ENCODE measurements around the gene DHX38.
"Not testable (repeated sequence)": the region's sequence is repeated elsewhere in the genome, so short reads cannot be mapped to it uniquely, and the experiment has no call there.

DHX38 gene

DNA sequence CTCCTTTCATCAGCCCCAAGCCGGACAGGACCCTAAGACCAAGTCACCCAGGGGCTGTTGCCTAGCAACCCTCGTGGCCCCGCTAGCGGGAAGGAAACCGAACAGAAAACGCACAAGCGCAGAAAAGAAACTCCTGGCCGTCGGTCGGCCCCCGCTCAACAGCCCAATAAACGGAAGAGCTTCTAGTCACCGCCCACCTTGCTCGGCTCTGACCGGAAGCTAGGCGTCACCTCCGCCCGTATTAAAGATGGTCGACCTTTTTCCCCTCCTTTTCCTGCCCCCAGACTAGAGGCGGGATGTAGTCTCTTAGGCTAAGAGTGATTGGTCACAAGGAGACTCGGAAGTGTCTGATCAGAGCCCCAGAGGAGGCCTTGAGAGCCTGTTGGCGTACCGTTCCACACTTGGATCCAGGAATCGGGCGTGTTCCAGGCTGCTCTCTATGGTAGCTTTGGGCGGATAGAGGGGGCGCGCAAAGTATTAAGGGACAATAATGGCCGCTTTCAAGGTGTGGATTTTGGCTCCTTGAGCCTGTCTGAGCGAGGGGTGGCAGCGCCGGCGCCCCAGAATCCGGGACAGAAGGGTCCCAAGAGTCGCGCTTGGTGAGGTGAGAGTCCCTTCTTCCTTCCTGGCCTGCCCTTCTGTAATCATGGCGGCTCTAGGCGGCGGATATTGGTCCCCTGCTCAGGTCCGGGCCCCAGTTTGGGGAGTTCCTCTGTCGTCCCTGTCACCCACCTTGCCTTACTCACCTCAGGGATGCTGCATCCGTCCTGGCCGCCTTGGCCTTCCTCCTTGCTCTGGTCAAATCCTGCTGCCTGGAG is at the start of gene DHX38, which contains the start of gene TXNL4B:
Gene DHX38 (plus strand): TSS at position 400 of the 818 bp plus-strand sequence. CDS start 2,311 bp downstream, outside the sequence.
Gene TXNL4B (minus strand): TSS at position 173 of the 818 bp plus-strand sequence. CDS start 2,871 bp downstream, outside the sequence.
- ATAC-seq, result peak; percentile 99
- Mint-ChIP-seq H3K4me3 (peak within 1 kb of the TSS; percentile 99), H3K36me3 (ENCODE audit: low read depth) (peaks cover 34% of the 10 kb centered on the region), H3K27me3 (no peaks in the 10 kb centered on the region), H3K27ac (peak within 1 kb of the TSS; percentile 96), H3K4me1 (peaks cover 47% of the 10 kb centered on the region), H3K9me3 (no peaks in the 10 kb centered on the region)
- peak; percentile 88 for DNase-seq

DNA sequence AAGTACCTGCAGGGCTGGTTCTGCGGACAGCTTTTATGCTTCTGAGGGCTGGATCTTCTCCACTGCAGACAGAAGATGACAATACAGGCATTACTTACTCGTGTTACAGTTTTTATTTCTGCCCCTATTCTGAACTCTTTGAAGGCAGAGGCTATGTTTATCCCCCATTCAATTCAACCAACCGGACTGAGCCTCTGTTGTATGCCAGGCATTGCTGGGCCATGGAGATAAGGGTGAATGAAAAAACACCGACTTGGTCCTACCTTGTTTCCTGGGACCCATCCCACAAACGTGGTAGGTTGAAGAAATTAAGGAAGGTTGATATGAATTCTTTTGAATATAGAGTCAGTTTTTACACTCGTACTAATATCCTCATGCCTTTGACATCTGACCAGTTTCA is 49.4 kb upstream of the DHX38 start:
- Mint-ChIP-seq H3K27me3 (no peaks in the 10 kb centered on the region), H3K4me3 (no peak overlapping the region), H3K27ac (no peak overlapping the region), H3K4me1 (no peaks in the 10 kb centered on the region), H3K36me3 (ENCODE audit: low read depth) (peaks cover 11% of the 10 kb centered on the region), H3K9me3 (peaks cover 5% of the 10 kb centered on the region)
- ATAC-seq (no peak), DNase-seq (no peak)

DNA sequence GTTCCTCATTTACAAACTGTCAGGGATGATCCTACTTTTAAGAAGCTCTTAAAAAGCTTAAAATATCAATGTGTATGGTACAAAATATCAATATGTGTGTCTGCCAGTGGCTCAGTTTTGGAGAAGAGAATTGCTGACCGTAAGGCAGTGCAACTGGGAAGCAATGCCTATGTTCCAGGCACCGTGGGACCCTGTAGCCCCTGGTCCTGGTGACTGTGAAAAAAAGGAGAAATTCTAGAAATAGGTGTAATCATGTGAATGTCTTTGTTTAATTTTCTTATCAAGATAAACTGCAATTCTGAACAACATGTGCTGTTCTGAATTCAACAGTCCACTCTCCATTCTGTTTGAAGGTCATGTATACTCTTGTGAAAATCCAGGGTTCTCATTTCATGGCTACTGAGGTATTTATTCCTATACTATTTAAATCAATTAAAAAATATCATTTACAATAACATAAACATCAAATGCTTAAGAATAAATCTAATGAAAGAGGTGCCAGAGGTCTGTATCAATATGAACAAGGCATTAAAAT is 48.8 kb upstream of the DHX38 start:
- H3K36me3 Mint-ChIP-seq (ENCODE audit: low read depth), result peaks cover 14% of the 10 kb centered on the region
- no peak overlapping the region for H3K4me3 Mint-ChIP-seq
- DNase-seq (no peak), ATAC-seq (no peak)
- H3K4me1 Mint-ChIP-seq, result no peaks in the 10 kb centered on the region
- H3K27me3 Mint-ChIP-seq, result no peaks in the 10 kb centered on the region
- peaks cover 10% of the 10 kb centered on the region for H3K9me3 Mint-ChIP-seq
- H3K27ac Mint-ChIP-seq, result no peak overlapping the region

DNA sequence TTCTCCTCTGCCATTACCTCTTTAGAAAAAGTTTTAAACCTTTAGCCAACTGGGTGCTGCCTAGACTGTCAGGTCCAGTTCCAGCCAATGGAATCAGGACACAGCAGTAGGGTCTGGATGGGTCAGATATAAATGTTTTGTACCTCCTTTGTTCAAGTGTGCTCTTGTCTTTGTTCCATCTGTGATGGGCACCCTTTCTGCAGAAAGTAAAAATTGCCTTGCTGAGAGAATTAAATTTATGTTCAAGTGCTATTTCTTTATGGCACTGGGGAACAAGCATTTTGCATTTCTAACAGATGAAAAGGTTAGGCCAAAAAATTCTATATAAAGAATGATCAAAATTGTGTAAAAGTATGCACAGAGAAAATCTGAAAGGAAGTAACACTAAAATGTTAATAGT is 44.5 kb upstream of the DHX38 start:
- Mint-ChIP-seq H3K27ac (no peak overlapping the region), H3K9me3 (peaks cover 17% of the 10 kb centered on the region), H3K4me3 (no peak overlapping the region), H3K27me3 (no peaks in the 10 kb centered on the region), H3K36me3 (ENCODE audit: low read depth) (peaks cover 12% of the 10 kb centered on the region), H3K4me1 (no peaks in the 10 kb centered on the region)
- ATAC-seq (no peak), DNase-seq (no peak)

DNA sequence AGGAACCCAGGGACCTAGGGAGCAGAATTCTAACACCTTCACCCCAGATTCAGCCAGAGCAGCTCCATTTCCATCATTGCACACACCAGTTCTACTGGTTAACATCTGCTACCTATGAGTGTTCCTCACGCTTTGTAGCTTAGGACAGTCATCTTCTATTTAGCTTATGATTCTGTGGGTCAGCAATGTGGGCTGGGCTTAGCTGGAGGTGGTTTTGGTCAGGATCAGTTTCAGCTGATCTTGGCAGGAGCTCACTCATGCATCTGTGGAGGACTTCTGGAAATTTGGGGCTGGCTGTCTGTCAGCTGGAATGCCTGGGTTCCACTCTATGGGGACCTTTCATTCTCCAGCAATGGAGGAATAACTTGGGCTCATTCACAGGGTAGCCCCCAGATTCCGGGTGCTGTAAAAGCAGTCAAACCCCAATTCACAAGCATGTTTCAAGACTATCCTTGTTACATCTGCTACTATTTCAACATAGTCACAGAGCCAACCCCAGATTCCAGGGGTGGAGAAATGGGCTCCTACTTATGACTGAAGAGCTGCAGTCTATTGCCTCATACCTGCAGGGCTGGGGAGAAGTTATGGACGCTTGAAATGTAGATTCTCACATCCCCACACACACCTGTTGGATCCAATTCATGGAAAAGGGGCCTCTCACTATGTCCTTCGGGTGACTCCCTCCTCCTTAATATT is 42.7 kb upstream of the DHX38 start:
- no peak for ATAC-seq
- H3K27me3 Mint-ChIP-seq, result no peaks in the 10 kb centered on the region
- DNase-seq, result no peak

DNA sequence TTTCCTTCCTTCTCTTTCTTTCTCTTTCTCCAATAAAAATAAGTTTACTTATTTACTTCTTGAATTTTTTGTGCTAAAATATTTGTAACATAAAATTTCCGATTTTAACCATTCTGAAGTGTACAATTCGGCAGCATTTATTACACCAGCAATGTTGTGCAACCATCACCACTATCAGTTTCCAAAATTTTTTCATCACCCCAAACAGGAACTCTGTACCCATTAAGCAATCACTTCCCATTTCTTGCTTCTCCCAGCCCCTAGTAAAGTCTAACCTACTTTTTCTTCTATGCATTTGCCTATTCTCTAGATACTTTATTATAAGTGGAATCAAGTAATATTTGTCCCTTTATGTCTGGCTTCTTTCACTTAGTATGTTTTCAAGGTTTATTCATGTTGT is 41.8 kb upstream of the DHX38 start:
- H3K36me3 Mint-ChIP-seq (ENCODE audit: low read depth), result peaks cover 10% of the 10 kb centered on the region
- H3K4me3 Mint-ChIP-seq, result no peak overlapping the region
- ATAC-seq, result no peak
- DNase-seq, result no peak
- peaks cover 17% of the 10 kb centered on the region for H3K9me3 Mint-ChIP-seq
- H3K4me1 Mint-ChIP-seq, result no peaks in the 10 kb centered on the region
- no peak overlapping the region for H3K27ac Mint-ChIP-seq
- H3K27me3 Mint-ChIP-seq, result no peaks in the 10 kb centered on the region

More for the DNA sequence above, 42.7 kb upstream of the DHX38 start:
- H3K9me3 Mint-ChIP-seq, result peaks cover 17% of the 10 kb centered on the region
- H3K36me3 Mint-ChIP-seq (ENCODE audit: low read depth), result peaks cover 10% of the 10 kb centered on the region
- no peak overlapping the region for H3K27ac Mint-ChIP-seq
- no peak overlapping the region for H3K4me3 Mint-ChIP-seq
- no peaks in the 10 kb centered on the region for H3K4me1 Mint-ChIP-seq

DNA sequence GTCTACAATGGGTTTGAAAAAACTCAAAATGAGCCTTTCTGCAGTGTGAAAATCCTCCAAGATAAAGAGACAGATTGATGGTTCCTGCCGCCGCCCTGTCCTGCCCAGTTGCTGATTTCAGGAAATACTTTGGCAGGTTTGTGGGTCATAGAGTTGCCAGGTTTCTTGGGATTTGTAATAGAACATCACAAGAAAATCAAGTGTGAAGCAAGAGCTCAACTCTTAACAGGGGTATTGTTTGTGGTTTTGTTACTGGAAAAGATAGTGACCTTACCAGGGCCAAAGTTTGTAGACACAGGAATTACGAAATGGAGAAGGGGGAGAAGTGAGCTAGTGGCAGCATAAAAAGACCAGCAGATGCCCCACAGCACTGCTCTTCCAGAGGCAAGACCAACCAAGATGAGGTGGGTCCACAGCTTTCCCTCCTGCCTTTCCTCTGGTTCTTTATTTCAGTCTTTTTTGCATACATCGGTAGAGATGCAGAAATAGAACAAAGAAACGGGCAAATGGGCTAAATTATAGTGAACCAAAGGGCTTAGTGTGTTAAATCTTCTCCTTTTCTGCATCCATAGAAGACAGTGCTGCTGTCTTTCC is 39.3 kb upstream of the DHX38 start, which contains the start of gene HP:
Gene HP (plus strand): TSS at position 252 of the 594 bp plus-strand sequence. CDS start 148 bp downstream, at position 400.
- not testable (repeated sequence) for H3K27ac Mint-ChIP-seq; H3K4me3 Mint-ChIP-seq; H3K4me1 Mint-ChIP-seq; ATAC-seq; H3K27me3 Mint-ChIP-seq; DNase-seq; H3K36me3 Mint-ChIP-seq (ENCODE audit: low read depth)
- peaks cover 12% of the 10 kb centered on the region for H3K9me3 Mint-ChIP-seq

DNA sequence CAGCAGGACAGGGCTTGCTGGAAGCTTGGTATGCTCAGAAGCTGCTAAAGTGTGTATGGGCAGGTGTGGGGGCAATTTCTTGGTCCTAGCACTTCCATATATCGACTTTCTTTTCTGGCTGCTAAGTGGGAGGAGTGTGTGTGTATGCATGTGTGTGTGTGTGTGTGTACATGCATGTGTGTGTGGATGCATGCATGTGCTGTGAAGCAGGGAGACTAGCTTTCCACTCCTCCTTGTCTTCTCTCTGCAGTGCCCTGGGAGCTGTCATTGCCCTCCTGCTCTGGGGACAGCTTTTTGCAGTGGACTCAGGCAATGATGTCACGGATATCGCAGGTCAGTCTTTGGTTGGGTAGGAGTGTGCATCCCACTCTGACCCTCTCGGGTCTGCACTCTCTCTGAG is 37.7 kb upstream of the DHX38 start:
- no peaks in the 10 kb centered on the region for H3K27me3 Mint-ChIP-seq
- H3K4me3 Mint-ChIP-seq, result no peak overlapping the region
- no peaks in the 10 kb centered on the region for H3K4me1 Mint-ChIP-seq
- DNase-seq (no peak), ATAC-seq (no peak)
- H3K36me3 Mint-ChIP-seq (ENCODE audit: low read depth), result no peaks in the 10 kb centered on the region
- H3K9me3 Mint-ChIP-seq, result no peaks in the 10 kb centered on the region
- H3K27ac Mint-ChIP-seq, result no peak overlapping the region

DNA sequence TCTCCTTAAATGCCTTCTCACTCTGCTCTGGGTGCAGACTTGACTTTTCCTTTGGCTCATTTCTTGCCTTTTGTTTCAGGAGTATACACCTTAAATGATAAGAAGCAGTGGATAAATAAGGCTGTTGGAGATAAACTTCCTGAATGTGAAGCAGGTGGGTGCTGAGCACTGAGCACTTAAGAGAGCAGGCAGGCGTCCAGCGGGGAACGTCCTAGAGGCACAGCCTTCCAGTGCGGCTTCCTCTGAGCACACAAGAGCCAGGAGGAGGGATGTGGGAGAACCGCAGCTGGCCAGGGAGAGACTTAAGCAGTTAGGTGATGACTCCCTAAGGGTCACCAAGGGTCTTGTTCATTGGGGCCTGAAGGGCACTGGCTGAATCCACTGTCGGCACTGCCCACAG is 36.3 kb upstream of the DHX38 start:
- H3K4me3 Mint-ChIP-seq; DNase-seq; H3K27me3 Mint-ChIP-seq; H3K36me3 Mint-ChIP-seq (ENCODE audit: low read depth); ATAC-seq; H3K4me1 Mint-ChIP-seq; H3K27ac Mint-ChIP-seq; H3K9me3 Mint-ChIP-seq: not testable (repeated sequence)

DNA sequence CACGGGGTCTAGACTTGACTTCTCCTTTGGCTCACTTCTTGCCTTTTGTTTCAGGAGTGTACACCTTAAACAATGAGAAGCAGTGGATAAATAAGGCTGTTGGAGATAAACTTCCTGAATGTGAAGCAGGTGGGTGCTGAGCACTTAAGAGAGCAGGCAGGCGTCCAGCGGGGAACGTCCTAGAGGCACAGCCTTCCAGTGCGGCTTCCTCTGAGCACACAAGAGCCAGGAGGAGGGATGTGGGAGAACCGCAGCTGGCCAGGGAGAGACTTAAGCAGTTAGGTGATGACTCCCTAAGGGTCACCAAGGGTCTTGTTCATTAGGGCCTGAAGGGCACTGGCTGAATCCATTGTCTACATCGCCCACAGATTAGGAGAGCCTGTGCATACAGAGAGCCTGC is 34.6 kb upstream of the DHX38 start:
- H3K27me3 Mint-ChIP-seq; H3K9me3 Mint-ChIP-seq; H3K27ac Mint-ChIP-seq; H3K4me1 Mint-ChIP-seq; H3K36me3 Mint-ChIP-seq (ENCODE audit: low read depth); ATAC-seq; H3K4me3 Mint-ChIP-seq; DNase-seq: not testable (repeated sequence)

DNA sequence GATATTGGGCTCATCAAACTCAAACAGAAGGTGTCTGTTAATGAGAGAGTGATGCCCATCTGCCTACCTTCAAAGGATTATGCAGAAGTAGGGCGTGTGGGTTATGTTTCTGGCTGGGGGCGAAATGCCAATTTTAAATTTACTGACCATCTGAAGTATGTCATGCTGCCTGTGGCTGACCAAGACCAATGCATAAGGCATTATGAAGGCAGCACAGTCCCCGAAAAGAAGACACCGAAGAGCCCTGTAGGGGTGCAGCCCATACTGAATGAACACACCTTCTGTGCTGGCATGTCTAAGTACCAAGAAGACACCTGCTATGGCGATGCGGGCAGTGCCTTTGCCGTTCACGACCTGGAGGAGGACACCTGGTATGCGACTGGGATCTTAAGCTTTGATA is 33.2 kb upstream of the DHX38 start:
- Mint-ChIP-seq H3K27ac (no peak overlapping the region), H3K9me3 (no peaks in the 10 kb centered on the region), H3K4me3 (no peak overlapping the region), H3K4me1 (no peaks in the 10 kb centered on the region), H3K36me3 (ENCODE audit: low read depth) (peaks cover 3% of the 10 kb centered on the region), H3K27me3 (no peaks in the 10 kb centered on the region)
- DNase-seq, result no peak
- ATAC-seq, result no peak

DNA sequence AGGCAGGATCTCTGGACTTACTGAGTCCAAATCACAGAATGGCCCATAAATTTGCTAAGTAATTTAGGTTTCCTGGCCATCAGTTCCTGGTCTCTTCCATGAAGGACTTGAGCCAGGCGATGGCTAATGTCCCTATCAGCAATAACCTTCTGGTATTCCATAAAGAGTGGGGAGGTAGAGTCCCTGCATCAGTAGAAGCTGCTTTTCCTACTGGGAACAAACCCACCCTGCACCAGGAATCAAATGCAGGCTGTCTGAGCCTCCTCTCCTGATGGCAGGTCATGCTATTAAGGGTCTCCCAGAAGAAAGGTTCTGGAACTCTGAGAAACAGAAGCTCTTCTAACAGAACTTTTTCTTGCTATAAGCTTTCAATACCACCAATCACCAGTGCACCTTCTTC is 32.1 kb upstream of the DHX38 start:
- DNase-seq (no peak), ATAC-seq (no peak)
- H3K4me3 Mint-ChIP-seq, result no peak overlapping the region
- H3K27ac Mint-ChIP-seq, result no peak overlapping the region
- H3K27me3 Mint-ChIP-seq, result no peaks in the 10 kb centered on the region
- H3K36me3 Mint-ChIP-seq (ENCODE audit: low read depth), result peaks cover 3% of the 10 kb centered on the region
- no peaks in the 10 kb centered on the region for H3K4me1 Mint-ChIP-seq
- no peaks in the 10 kb centered on the region for H3K9me3 Mint-ChIP-seq

DNA sequence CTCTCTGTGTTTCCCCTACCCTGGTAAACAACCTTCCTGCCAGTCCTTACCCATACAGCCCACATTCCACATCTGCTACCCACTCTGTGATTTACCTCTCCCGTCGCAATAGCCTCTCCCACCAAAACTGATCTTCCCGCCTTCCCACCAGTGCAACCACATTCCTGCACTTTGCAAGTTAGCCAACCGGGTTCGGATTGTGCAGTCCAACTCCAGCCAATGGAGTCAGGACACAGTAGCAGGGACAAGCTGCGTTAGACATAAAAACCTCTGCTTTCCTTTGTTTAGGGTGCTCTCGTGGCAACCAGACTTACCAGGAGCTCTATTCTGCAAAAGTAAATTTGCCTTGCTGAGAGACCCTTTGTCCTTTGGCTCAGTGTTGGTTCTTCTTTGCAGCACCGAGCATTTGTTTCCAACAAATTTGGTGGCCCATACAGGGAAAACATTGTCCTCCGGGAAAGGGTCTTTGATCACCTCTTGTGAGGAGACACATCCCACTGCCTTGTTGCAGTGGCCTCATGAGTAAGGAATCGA is 29.2 kb upstream of the DHX38 start:
- Mint-ChIP-seq H3K27ac (no peak overlapping the region), H3K4me3 (no peak overlapping the region), H3K4me1 (no peaks in the 10 kb centered on the region), H3K9me3 (no peaks in the 10 kb centered on the region), H3K27me3 (no peaks in the 10 kb centered on the region), H3K36me3 (ENCODE audit: low read depth) (peaks cover 3% of the 10 kb centered on the region)
- ATAC-seq (no peak), DNase-seq (no peak)

DNA sequence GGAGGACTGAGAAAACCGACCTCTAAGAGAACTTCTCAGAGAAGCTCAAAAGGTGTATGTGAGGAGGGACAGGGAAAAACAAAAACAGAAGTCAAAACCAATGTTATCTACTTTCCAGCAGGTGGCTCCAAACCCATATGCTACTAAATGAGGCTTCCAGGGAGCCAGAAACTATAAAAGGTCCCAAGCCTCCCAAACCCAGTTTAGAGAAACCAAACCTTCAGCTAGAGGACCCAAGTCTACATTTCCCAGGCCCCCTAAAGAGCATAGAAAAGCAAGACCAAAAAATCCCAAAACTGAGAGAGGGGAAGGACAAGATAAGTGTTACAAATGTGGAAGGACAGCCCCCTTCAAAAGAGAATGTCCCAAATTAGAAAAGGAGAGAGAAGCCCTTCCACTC is 26.9 kb upstream of the DHX38 start:
- ATAC-seq, result no peak
- Mint-ChIP-seq H3K27me3 (no peaks in the 10 kb centered on the region), H3K36me3 (ENCODE audit: low read depth) (peaks cover 3% of the 10 kb centered on the region), H3K27ac (no peak overlapping the region), H3K4me1 (no peaks in the 10 kb centered on the region), H3K4me3 (no peak overlapping the region), H3K9me3 (no peaks in the 10 kb centered on the region)
- DNase-seq, result no peak
